Motor neuron (in vitro differentiated cells): Measurements from ENCODE around the gene RANBP3. TPM values are rescaled to one million over a fixed set of nuclear protein-coding genes. Genes with fewer than 3 reads are reported as not detected.
"Not testable (repeated sequence)": the region's sequence is repeated elsewhere in the genome, so short reads cannot be mapped to it uniquely, and the experiment has no call there.

ENCODE experiments used
- ATAC-seq, 8 experiments: fragments of 200-7000 bp; cut with Tn5 transposase; replicated peaks in 6 of 8; 2 replicates each; pipeline ENCODE4 v1.8.0; 2021; ENCODE audit warnings: mild to moderate bottlenecking in 8 of 8, moderate library complexity in 8 of 8
- H3K27ac ChIP-seq, 2 donors: fragments of 250-450 bp; sonication (Bioruptor Pico); 2 replicates each; pipeline ENCODE4 v1.9.0; 2021; ENCODE audit warnings: antibody characterized with exemption in 2 of 2, mild to moderate bottlenecking in 2 of 2, moderate library complexity in 1 of 2
- H3K4me1 ChIP-seq, 2 donors: fragments of 250-450 bp; sonication (Bioruptor Pico); replicated peaks in 1 of 2; 2 replicates each; pipeline ENCODE4 v1.6.1; 2021; ENCODE audit warnings: antibody characterized with exemption in 2 of 2, mild to moderate bottlenecking in 2 of 2, moderate library complexity in 1 of 2
- H3K4me3 ChIP-seq, 5 donors: fragments of 250-450 bp; sonication (Bioruptor Pico); 2 replicates each; pipeline ENCODE4 v1.9.0; 2021; ENCODE audit warnings: antibody characterized with exemption in 5 of 5, mild to moderate bottlenecking in 5 of 5, moderate library complexity in 4 of 5
- WGBS, 10 experiments: fragments of 450-650 bp; shearing (Covaris generic); methylation state at CpG; one replicate each; pipeline ENCODE4 v1.0.0; 2022; 5-methylcytosine and 5-hydroxymethylcytosine counted together
- in situ Hi-C, 9 experiments: fragments of 400-800 bp; cut with MboI; loops; one replicate each; pipeline ENCODE4 v1.15.0; 2021; ENCODE audit warnings: low sequenced_read_pairs in 9 of 9, low pct_unique_long_range_greater_than_20kb in 2 of 9; ENCODE audit not compliant: unreplicated experiment in 9 of 9
- total RNA-seq, 8 experiments: library from RNA; unstranded; fragments of 300-600 nt; gene quantifications; 2 replicates each; pipeline versions ENCODE4 v1.2.3 to v1.2.4, GENCODE V29; 2022

RANBP3 gene
- total RNA-seq, 8 experiments from 2014 or later, result 31.5 to 69.1 (median 41.0) TPM

GRCh38 chr19:5991244-5991838, 13.4 kb upstream of the RANBP3 start:
- in situ Hi-C loops, result loop anchor here in 1 of 9 experiments (25.0 kb wide), 1 partner anchor 871 kb away; no protein-coding TSS in a partner anchor
- no peak for ATAC-seq

GRCh38 chr19:5990289-5990797, 12.4 kb upstream of the RANBP3 start:
- Histone ChIP-seq H3K27ac (no peak overlapping the region), H3K4me3 (no peak overlapping the region), H3K4me1 (peaks cover 0 to 5% of the 10 kb centered on the region in 2 donors)
- in situ Hi-C loops, result loop anchor here in 1 of 9 experiments (25.0 kb wide), 1 partner anchor 872 kb away; no protein-coding TSS in a partner anchor
- 33 to 100% (median 94%) methylated on average over 1 to 2 of the region's 17 CpGs; no CpG with 5 or more reads in 6 of the 10 experiments for WGBS, 10 experiments
- ATAC-seq, result peak in 4 of 8 experiments; percentile 17 to 51 (median 34)

More at GRCh38 chr19:5991244-5991838, 13.4 kb upstream of the RANBP3 start:
- Histone ChIP-seq H3K4me1 (peaks cover 0 to 5% of the 10 kb centered on the region in 2 donors), H3K4me3 (no peak overlapping the region), H3K27ac (no peak overlapping the region)
- 100% methylated on average over 1 to 2 of the region's 8 CpGs; no CpG with 5 or more reads in 8 of the 10 experiments for WGBS, 10 experiments

DNA sequence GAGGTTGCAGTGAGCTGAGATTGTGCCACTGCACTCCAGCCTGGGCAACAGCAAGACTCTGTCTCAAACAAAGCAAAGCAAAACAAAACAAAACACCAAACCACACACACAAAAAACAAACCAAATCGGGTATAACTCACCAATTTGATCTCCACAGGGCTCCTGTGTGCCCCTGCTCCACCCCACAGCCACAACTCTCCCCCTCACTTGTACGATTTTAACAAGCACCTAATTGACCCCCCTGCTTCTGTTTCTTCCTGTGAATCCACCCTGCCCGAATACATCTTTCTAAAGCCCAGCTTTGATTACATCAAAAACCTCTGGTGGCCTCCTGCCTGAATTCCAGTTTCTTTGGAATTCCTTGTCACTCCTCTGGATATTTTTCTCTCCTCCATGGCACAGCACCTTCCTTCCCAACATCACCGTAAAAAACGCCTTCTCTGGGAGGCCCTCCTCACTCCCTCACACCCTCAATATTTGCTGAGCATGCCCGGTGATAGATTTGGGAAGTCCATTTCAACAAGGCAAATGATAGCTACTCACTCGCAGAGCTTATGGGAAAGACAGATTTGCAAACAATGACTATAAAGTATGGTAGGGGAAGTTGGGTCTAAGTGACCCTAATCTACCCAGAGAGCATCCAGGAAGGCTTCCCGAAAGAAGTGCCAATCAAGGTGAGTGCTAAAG, 11.6 kb upstream of the RANBP3 start:
- H3K4me3 ChIP-seq, result no peak overlapping the region
- 45 to 92% (median 63%) methylated on average over 2 to 6 of the region's 8 CpGs; no CpG with 5 or more reads in 2 of the 10 experiments for WGBS, 10 experiments

DNA sequence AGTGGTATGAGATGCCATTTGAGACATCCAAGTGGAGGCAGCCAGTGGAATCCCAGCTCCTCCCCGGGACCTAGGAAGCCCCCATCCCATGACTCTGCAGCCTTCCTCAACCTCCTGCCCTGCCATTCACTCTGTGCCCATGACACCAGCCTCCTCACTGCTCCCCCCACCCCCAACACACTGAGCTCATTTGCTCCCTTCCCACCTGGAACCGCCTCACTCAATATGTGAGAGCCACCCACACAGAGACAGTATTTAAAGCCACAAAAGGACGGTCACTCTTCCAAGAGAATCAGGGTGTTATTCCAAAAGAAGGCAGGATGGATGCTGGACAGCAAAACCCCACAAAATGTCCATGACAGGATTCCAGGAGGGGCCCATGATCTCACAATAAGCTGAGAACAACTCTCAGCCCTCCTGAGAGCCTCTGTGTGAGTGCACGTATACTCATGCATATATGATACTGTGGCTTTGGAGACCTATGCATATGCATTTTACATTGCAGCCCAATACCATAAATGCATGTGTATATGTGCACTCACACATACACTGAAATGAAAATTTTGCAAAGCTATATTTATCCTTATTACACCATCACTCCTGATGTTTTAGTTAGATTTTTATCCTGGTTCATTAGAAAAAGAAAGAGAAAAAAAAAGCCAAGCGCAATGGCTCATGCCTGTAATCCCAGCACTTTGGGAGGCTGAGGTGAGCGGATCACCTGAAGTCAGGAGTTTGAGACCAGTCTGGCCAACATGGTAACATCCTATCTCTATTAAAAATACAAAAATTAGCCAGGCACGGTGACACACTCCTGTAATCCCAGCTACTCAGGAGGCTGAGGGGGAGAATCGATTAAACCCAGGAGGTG, 10.8 kb upstream of the RANBP3 start:
- H3K27ac ChIP-seq, result no peak overlapping the region
- H3K4me1 ChIP-seq, result peaks cover 0 to 5% of the 10 kb centered on the region in 2 donors
- peak; percentile 63 to 97 (median 76) for ATAC-seq
- H3K4me3 ChIP-seq, result no peak overlapping the region
- 29 to 100% (median 79%) methylated on average over 1 to 5 of the region's 8 CpGs for WGBS, 10 experiments
- in situ Hi-C loops, result loop anchor here in 1 of 9 experiments (25.0 kb wide), 1 partner anchor 874 kb away; no protein-coding TSS in a partner anchor

More for the DNA sequence above, 11.6 kb upstream of the RANBP3 start:
- in situ Hi-C loops, result loop anchor here in 1 of 9 experiments (25.0 kb wide), 1 partner anchor 873 kb away; no protein-coding TSS in a partner anchor
- H3K27ac ChIP-seq, result no peak overlapping the region
- ATAC-seq, result no peak
- peaks cover 0 to 5% of the 10 kb centered on the region in 2 donors for H3K4me1 ChIP-seq

DNA sequence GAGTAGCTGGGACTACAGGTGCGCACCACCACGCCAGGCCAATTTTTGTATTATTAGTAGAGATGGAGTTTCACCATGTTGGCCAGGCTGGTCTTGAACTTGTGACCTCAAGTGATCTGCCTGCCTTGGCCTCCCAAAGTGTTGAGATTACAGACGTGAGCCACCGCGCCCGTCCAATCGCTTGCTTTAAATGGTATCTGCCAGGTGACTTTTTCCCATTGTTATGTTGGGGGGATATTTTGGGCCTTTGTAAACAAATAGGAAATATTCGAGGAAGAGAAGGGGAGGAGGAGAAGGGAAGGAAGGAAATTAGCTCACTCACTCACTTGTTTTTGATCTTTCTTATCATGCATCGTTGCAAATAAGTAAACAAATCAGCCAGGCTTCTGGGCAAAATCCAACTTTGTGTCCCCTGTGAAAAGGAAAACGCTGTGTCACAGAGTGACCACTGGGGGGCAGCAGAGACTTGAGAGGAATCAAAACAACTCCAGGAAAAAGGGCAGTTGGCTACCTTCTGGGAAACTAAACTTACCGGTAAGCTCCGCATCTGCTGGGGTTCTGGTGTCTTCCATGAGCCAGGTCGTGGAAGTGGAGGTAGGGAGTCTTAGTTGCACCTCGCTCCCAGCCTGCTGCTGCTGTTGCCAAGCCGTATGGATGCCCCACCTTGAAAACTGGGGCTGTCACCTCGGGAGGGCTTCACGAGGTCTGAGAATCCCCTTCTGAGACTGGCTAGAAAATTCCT, 9.3 kb upstream of the RANBP3 start:
- no peak overlapping the region for H3K27ac ChIP-seq
- in situ Hi-C loops, result loop anchor here in 1 of 9 experiments (25.0 kb wide), 1 partner anchor 875 kb away; no protein-coding TSS in a partner anchor
- peaks cover 0 to 5% of the 10 kb centered on the region in 2 donors for H3K4me1 ChIP-seq
- 0 to 72% (median 17%) methylated on average over 1 to 12 of the region's 17 CpGs; no CpG with 5 or more reads in 1 of the 10 experiments for WGBS, 10 experiments
- ATAC-seq, result peak; percentile 35 to 54 (median 50)
- H3K4me3 ChIP-seq, result no peak overlapping the region

DNA sequence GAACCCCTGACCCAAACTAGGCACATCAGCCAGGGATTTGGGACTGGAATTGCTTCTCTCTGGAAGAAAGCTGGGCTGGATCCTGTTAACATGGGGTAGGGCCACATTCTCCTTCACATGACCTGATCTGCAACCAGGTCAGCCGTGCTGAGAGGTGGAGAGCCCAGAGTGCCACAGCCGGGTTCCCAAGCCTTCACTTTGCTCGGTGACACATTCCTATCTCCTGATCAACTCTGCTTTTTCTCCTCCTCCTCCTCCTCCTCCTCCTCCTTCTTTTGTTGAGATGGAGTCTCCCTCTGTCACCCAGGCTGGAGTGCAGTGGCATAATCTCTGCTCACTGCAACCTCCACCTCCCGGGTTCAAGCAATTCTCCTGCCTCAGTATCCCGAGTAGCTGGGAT, 7.9 kb upstream of the RANBP3 start:
- not testable (repeated sequence) for H3K27ac ChIP-seq, H3K4me3 ChIP-seq, H3K4me1 ChIP-seq, ATAC-seq
- WGBS, 10 experiments, result 0 to 100% (median 80%) methylated on average over 1 of the region's 5 CpGs; no CpG with 5 or more reads in 7 of the 10 experiments
- in situ Hi-C loops, result loop anchor here in 1 of 9 experiments (25.0 kb wide), 1 partner anchor 876 kb away; no protein-coding TSS in a partner anchor

DNA sequence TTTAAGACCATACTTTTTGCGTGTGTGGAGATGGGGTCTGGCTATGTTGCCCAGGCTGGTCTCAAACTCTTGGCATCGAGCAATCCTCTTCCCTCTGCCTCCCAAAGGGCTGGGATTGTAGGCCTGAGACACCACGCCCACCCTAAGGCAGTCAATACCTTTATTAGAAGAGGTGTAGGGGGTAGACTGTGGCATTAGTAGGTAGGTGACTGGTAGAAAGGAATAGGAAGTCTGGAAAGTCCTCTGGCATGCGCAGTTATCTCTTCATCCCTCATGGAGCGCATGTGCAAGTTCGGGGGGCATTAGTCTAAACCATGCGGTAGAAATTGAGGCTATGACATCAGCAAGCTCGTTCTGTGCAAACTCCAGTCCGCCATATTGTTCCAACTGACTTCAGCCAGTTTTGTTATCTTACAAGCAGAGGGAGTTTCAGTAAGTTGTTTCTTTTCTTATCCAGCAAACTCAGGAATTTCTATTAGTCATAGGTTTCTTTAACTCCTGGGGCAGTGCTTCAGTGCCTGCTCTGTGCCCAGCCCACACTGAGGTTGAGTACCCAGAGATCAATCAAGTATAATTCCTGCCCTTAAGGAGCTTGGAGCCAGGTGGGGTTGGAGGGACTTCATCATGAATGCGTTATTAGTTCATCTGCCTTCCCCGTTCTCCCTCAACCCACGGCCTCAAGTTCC, 7.3 kb upstream of the RANBP3 start:
- WGBS, 10 experiments, result 57 to 100% (median 93%) methylated on average over 1 to 9 of the region's 12 CpGs; no CpG with 5 or more reads in 2 of the 10 experiments
- Histone ChIP-seq H3K4me3 (no peak overlapping the region), H3K4me1 (peaks cover 0 to 5% of the 10 kb centered on the region in 2 donors), H3K27ac (no peak overlapping the region)
- in situ Hi-C loops, result loop anchor here in 1 of 9 experiments (25.0 kb wide), 1 partner anchor 877 kb away; no protein-coding TSS in a partner anchor
- ATAC-seq, result peak in 1 of 8 experiments; percentile 20

- in situ Hi-C loops, result loop anchor here in 1 of 9 experiments (25.0 kb wide), 1 partner anchor 878 kb away; no protein-coding TSS in a partner anchor
- Histone ChIP-seq H3K27ac (no peak overlapping the region), H3K4me1 (peaks cover 0 to 7% of the 10 kb centered on the region in 2 donors), H3K4me3 (no peak overlapping the region)
- ATAC-seq, result no peak
- WGBS, 10 experiments, result 80 to 100% (median 83%) methylated on average over 1 to 3 of the region's 4 CpGs; no CpG with 5 or more reads in 5 of the 10 experiments
Observed at GRCh38 chr19:5984600-5984999, 6.7 kb upstream of the RANBP3 start.

DNA sequence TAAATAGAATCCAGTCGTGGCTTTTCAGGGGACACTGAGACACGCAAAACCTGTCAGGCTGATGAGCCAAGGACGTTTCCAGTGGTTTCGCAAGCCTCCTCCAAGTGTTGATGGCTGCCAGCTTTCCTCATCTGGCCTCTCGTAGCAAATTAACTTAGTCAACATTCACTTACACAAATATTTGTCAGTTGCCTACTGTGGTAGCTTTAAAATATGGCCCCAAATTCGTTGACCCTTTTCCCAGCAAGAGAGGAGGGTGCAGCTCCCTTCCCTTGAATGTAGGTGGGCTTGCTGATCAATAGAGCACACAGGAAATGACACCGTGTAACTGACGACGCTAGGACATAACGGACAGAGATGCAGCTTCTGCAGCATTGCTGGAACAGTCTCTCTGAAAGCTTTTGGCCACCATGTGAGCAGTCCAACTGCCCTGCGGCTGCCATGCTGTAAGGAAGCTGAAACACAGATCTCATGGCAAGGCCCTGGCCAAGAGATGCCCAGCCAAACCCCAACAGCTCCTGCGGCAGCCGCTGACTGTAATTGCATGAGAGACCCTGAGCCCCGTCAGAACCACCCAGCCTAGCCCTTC, 5.5 kb upstream of the RANBP3 start:
- WGBS, 10 experiments, result 11 to 91% (median 71%) methylated on average over 1 to 11 of the region's 14 CpGs; no CpG with 5 or more reads in 1 of the 10 experiments

GRCh38 chr19:5978606-5979552, 939 bp upstream of the RANBP3 start:
- Histone ChIP-seq H3K4me1 (peaks cover 34 to 40% of the 10 kb centered on the region in 2 donors), H3K27ac (peak overlapping the region; percentile 40 to 72), H3K4me3 (peak overlapping the region; percentile 40 to 88 (median 70))
- in situ Hi-C loops, result loop anchor here in 1 of 9 experiments (25.0 kb wide), 1 partner anchor 883 kb away; no protein-coding TSS in a partner anchor
- 90 to 100% (median 94%) methylated on average over 1 to 8 of the region's 33 CpGs; no CpG with 5 or more reads in 5 of the 10 experiments for WGBS, 10 experiments
- peak in 2 of 8 experiments; percentile 0 for ATAC-seq

More for the DNA sequence above, 5.5 kb upstream of the RANBP3 start:
- in situ Hi-C loops, result loop anchor here in 1 of 9 experiments (25.0 kb wide), 1 partner anchor 879 kb away; no protein-coding TSS in a partner anchor
- no peak overlapping the region for H3K4me3 ChIP-seq
- no peak overlapping the region for H3K27ac ChIP-seq
- no peak for ATAC-seq
- H3K4me1 ChIP-seq, result peaks cover 2 to 13% of the 10 kb centered on the region in 2 donors
